Esophagus squamous epithelium (tissue), 5 donors: ENCODE data around the gene RCC1. TPM values are rescaled to one million over a fixed set of nuclear protein-coding genes. Genes with fewer than 3 reads are reported as not detected.
"Not testable (repeated sequence)": the region's sequence is repeated elsewhere in the genome, so short reads cannot be mapped to it uniquely, and the experiment has no call there.

Source experiments
- DNase-seq: peaks from one replicate; lab custom pipeline; 2025; lab: John Stamatoyannopoulos, UW
- H3K27ac ChIP-seq, 4 donors: fragments of 200-600 bp; sonication (generic); one replicate each; pipeline ENCODE4 v1.5.1; 2016 to 2019; ENCODE audit warnings: mild to moderate bottlenecking in 1 of 4
- H3K27me3 ChIP-seq, 4 donors: fragments of 200-600 bp; sonication (generic); 1 replicate in 3 of 4; 2 replicates in 1 of 4; pipeline versions ENCODE4 v1.5.1 to v1.6.0; 2017 to 2021; ENCODE audit warnings: antibody characterized with exemption in 1 of 4
- H3K36me3 ChIP-seq, 3 donors: fragments of 200-600 bp; sonication (generic); one replicate each; pipeline ENCODE4 v1.5.1; 2016 to 2019
- H3K4me1 ChIP-seq, 3 donors: fragments of 200-600 bp; sonication (generic); one replicate each; pipeline ENCODE4 v1.5.1; 2017 to 2019
- H3K4me3 ChIP-seq, 4 donors: fragments of 200-600 bp; sonication (generic); 1 replicate in 3 of 4; 2 replicates in 1 of 4; pipeline ENCODE4 v1.5.1; 2016 to 2019; ENCODE audit warnings: mild to moderate bottlenecking in 2 of 4, moderate library complexity in 1 of 4
- H3K9me3 ChIP-seq, 3 donors: fragments of 200-600 bp; sonication (generic); one replicate each; pipeline ENCODE4 v1.5.1; 2016 to 2019
- CTCF ChIP-seq, 6 experiments: fragments of 450-650 bp in 4 of 6; fragments of 200-600 bp in 2 of 6; sonication (generic) in 2 of 6; IDR thresholded peaks; one replicate each; pipeline ENCODE4 v1.5.1; 2016 to 2019; ENCODE audit warnings: antibody characterized with exemption in 6 of 6, mild to moderate bottlenecking in 4 of 6, moderate library complexity in 4 of 6
- POLR2A ChIP-seq, 4 donors: fragments of 450-650 bp; IDR thresholded peaks; one replicate each; pipeline ENCODE4 v1.6.1; 2017; ENCODE audit warnings: antibody characterized with exemption in 4 of 4, mild to moderate bottlenecking in 4 of 4, moderate library complexity in 3 of 4
- WGBS, 2 donors: methylation state at CpG; one replicate each; pipeline ENCODE4 v1.1.5; 2018; 5-methylcytosine and 5-hydroxymethylcytosine counted together
- intact Hi-C: fragments of 100-400 bp; cut with DNase I; formaldehyde crosslinking; loops from one replicate; pipeline ENCODE4 v1.15.0; 2022
- total RNA-seq, 4 donors: library from RNA; depleted of rRNA; stranded (reverse); fragments of >200 nt; gene quantifications; one replicate each; pipeline ENCODE4 v1.1.0, GENCODE V29; 2016
- donor health status: DM: yes; HTN: yes; CAD: no.

RCC1 gene
- total RNA-seq, 4 donors from 2014 or later = 25.6 to 46.6 (median 35.8) TPM

DNA sequence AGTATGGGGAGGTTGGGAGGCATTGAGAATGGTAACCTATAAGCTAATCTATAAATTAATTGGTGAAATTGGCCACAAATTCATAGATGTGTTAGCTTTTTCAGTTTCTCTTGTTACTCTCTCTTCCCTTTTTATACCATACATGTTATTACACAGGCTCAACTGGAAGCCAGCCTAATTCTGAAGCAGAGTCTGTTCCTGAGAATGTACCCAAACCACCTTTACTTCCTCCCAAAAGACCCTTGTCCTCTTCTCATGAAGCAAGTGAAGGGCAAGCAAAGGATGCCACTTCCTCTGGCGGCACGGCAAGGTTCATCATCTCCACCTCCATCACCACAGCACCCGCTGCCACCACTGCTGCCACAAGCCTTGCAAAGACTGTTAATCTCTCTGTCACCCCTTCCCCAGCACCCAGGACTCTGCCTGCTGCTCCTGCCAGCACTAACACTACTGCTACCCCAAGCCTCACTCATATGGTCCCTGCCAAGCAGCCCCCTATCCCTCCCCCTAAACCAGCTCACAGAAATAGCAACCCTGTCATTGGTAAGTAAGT, 39.5 kb upstream of the RCC1 start:
- Histone ChIP-seq H3K27ac (no peak overlapping the region), H3K4me3 (no peak overlapping the region), H3K9me3 (no peaks in the 10 kb centered on the region), H3K4me1 (peaks cover 0 to 7% (median 0%) of the 10 kb centered on the region in 3 donors), H3K27me3 (no peaks in the 10 kb centered on the region), H3K36me3 (peaks cover 0 to 96% (median 11%) of the 10 kb centered on the region in 3 donors)
- WGBS, 2 donors = 84 to 92% methylated on average over 3 of the region's 3 CpGs
- TF ChIP-seq CTCF (IDR thresholded peaks at IDR 0.05) = no peak
- TF ChIP-seq POLR2A (IDR thresholded peaks at IDR 0.05) = no peak
- intact Hi-C loops = no loop called here
- no peak for DNase-seq

GRCh38 chr1:28470146-28470545, 35.7 kb upstream of the RCC1 start:
- intact Hi-C loops = no loop called here
- Histone ChIP-seq H3K27ac (no peak overlapping the region), H3K4me1 (peaks cover 0 to 7% (median 0%) of the 10 kb centered on the region in 3 donors), H3K4me3 (no peak overlapping the region), H3K36me3 (peaks cover 0 to 96% (median 8%) of the 10 kb centered on the region in 3 donors), H3K9me3 (no peaks in the 10 kb centered on the region), H3K27me3 (no peaks in the 10 kb centered on the region)
- WGBS, 2 donors = 38 to 92% methylated on average over 2 of the region's 2 CpGs
- DNase-seq = no peak
- TF ChIP-seq CTCF (IDR thresholded peaks at IDR 0.05) = no peak
- TF ChIP-seq POLR2A (IDR thresholded peaks at IDR 0.05) = no peak

- H3K27ac ChIP-seq, H3K27me3 ChIP-seq, intact Hi-C loops, DNase-seq, H3K4me3 ChIP-seq, H3K9me3 ChIP-seq: not testable (repeated sequence)
- Histone ChIP-seq H3K36me3 (peaks cover 9 to 99% (median 17%) of the 10 kb centered on the region in 3 donors), H3K4me1 (peaks cover 0 to 18% (median 0%) of the 10 kb centered on the region in 3 donors)
- WGBS, 2 donors = 74 to 81% methylated on average over 13 of the region's 13 CpGs
Measured at GRCh38 chr1:28479497-28479896, 26.3 kb upstream of the RCC1 start.

DNA sequence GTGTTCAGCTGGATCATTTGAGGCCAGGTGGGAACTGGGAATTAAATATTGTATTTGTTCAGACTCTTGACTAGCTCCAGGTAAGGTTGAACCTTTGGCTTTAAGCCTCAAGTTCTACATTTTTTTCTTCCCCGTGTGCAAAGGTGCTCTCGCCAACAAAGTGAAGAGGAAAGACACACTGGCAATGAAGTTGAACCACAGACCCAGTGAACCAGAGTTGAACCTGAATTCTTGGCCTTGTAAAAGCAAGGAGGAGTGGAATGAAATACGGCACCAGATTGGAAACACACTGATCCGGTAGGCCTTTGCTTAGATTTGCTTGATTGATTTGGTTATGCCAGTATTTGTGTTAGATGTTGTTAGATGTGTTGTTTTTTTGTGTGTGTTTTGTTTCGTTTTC, 25.5 kb upstream of the RCC1 start:
- Histone ChIP-seq H3K4me1 (peaks cover 0 to 18% (median 0%) of the 10 kb centered on the region in 3 donors), H3K9me3 (no peaks in the 10 kb centered on the region), H3K4me3 (no peak overlapping the region), H3K27ac (no peak overlapping the region), H3K36me3 (peaks cover 9 to 99% (median 17%) of the 10 kb centered on the region in 3 donors), H3K27me3 (no peaks in the 10 kb centered on the region)
- WGBS, 2 donors = 80 to 83% methylated on average over 5 of the region's 5 CpGs
- no peak for DNase-seq
- TF ChIP-seq CTCF (IDR thresholded peaks at IDR 0.05) (no peak), POLR2A (IDR thresholded peaks at IDR 0.05) (no peak)
- intact Hi-C loops = no loop called here

- Histone ChIP-seq H3K27ac (peak overlapping the region in 3 of 4 donors; percentile 53 to 83 (median 72)), H3K9me3 (no peaks in the 10 kb centered on the region), H3K4me1 (peaks cover 0 to 18% (median 0%) of the 10 kb centered on the region in 3 donors), H3K27me3 (no peaks in the 10 kb centered on the region), H3K4me3 (no peak overlapping the region), H3K36me3 (peaks cover 9 to 99% (median 13%) of the 10 kb centered on the region in 3 donors)
- TF ChIP-seq POLR2A (IDR thresholded peaks at IDR 0.05) (no peak), CTCF (IDR thresholded peaks at IDR 0.05) (no peak)
- WGBS, 2 donors = 37 to 64% methylated on average over 3 of the region's 3 CpGs
- no peak for DNase-seq
- intact Hi-C loops = no loop called here
Measured at GRCh38 chr1:28482138-28482537, 23.7 kb upstream of the RCC1 start.
